Neutrophil (primary cell): Measurements from ENCODE around the gene NLRP12.

Experiments
- H3K27ac ChIP-seq: fragments of 200-600 bp; sonication (generic); 2 replicates; pipeline ENCODE4 v1.5.1; 2016; ENCODE audit warnings: mild to moderate bottlenecking, moderate library complexity
- H3K27me3 ChIP-seq: fragments of 200-600 bp; sonication (generic); 2 replicates; pipeline ENCODE4 v1.6.0; 2016; ENCODE audit warnings: mild to moderate bottlenecking
- H3K36me3 ChIP-seq: fragments of 200-600 bp; sonication (generic); 2 replicates; pipeline ENCODE4 v1.5.1; 2017
- H3K4me1 ChIP-seq, 2 experiments: fragments of 200-600 bp in 1 of 2; sonication (generic) in 1 of 2; 1 replicate in 1 of 2; 2 replicates in 1 of 2; pipeline versions ENCODE4 v1.5.1 to v1.6.1; 2013 to 2016; ENCODE audit warnings: low read depth in 1 of 2, low read length in 1 of 2, mild to moderate bottlenecking in 1 of 2, moderate library complexity in 1 of 2; ENCODE audit not compliant: control insufficient read depth in 1 of 2, insufficient read depth in 1 of 2
- H3K4me3 ChIP-seq, 2 experiments: fragments of 200-600 bp in 1 of 2; sonication (generic) in 1 of 2; 1 replicate in 1 of 2; 2 replicates in 1 of 2; pipeline ENCODE4 v1.5.1; 2013 to 2016; ENCODE audit warnings: low read depth in 1 of 2, low read length in 1 of 2, mild to moderate bottlenecking in 1 of 2, moderate library complexity in 1 of 2
- H3K9me3 ChIP-seq: fragments of 200-600 bp; sonication (generic); 2 replicates; pipeline ENCODE4 v1.5.1; 2016
- TF ChIP-seq, protein P1 (sequence below): fragments of 200-600 bp; sonication (generic); IDR thresholded peaks from 2 replicates; pipeline ENCODE4 v1.5.1; 2016; ENCODE audit warnings: antibody characterized with exemption

Gene NLRP12

DNA sequence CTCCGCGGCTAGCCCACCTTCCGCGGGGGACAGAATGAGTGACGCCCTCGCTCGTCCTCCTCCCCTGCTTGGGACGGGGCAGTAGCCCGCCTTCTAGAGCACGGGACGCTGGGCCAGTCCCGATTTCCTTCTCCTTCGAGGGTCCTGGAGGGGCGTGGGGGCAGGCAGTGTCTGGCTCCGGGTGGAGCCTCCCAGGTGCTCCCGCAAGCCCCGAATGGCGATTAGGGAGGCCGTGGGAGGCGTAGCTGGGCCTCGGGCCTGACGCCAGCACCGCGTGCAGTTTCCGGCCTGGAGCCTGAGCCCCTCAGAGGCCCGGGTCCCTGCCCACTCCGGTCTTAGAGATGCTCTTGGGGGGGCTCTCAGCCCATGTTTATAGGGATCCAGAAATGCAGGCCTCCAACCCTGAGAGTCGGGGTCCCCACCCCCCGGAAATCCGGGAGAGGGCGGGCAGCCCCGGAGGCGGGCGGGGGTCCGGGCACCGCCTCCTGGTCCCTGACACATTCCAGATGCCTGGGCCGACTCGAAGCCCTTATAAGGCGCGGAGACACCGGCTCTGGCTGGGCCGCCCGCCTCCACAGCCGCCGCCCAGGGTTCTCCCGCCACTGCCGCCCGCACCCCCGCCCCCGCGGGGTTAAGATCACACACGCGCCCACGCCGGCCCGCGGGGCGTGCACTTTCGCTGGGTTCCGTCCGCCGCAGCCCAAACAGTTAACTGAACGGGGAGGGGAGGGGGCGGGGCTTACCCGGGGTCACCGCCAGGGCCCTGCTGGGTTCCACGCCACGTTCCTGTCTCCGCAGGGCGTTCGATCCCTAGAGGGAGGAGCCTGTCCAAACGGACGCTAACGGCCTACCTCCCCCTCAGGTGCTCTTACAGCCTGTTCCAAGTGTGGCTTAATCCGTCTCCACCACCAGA is 45.0 kb upstream of the NLRP12 start:
- H3K4me1 ChIP-seq, result peaks cover 60 to 61% of the 10 kb centered on the region in 2 experiments
- peaks cover 32% of the 10 kb centered on the region for H3K36me3 ChIP-seq
- H3K4me3 ChIP-seq, result peak overlapping the region; percentile 97 to 100
- TF ChIP-seq, protein P1, sequence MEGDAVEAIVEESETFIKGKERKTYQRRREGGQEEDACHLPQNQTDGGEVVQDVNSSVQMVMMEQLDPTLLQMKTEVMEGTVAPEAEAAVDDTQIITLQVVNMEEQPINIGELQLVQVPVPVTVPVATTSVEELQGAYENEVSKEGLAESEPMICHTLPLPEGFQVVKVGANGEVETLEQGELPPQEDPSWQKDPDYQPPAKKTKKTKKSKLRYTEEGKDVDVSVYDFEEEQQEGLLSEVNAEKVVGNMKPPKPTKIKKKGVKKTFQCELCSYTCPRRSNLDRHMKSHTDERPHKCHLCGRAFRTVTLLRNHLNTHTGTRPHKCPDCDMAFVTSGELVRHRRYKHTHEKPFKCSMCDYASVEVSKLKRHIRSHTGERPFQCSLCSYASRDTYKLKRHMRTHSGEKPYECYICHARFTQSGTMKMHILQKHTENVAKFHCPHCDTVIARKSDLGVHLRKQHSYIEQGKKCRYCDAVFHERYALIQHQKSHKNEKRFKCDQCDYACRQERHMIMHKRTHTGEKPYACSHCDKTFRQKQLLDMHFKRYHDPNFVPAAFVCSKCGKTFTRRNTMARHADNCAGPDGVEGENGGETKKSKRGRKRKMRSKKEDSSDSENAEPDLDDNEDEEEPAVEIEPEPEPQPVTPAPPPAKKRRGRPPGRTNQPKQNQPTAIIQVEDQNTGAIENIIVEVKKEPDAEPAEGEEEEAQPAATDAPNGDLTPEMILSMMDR, result peak; percentile 91
- peak overlapping the region; percentile 97 for H3K27ac ChIP-seq
- no peaks in the 10 kb centered on the region for H3K9me3 ChIP-seq
- H3K27me3 ChIP-seq, result peaks cover 13% of the 10 kb centered on the region

DNA sequence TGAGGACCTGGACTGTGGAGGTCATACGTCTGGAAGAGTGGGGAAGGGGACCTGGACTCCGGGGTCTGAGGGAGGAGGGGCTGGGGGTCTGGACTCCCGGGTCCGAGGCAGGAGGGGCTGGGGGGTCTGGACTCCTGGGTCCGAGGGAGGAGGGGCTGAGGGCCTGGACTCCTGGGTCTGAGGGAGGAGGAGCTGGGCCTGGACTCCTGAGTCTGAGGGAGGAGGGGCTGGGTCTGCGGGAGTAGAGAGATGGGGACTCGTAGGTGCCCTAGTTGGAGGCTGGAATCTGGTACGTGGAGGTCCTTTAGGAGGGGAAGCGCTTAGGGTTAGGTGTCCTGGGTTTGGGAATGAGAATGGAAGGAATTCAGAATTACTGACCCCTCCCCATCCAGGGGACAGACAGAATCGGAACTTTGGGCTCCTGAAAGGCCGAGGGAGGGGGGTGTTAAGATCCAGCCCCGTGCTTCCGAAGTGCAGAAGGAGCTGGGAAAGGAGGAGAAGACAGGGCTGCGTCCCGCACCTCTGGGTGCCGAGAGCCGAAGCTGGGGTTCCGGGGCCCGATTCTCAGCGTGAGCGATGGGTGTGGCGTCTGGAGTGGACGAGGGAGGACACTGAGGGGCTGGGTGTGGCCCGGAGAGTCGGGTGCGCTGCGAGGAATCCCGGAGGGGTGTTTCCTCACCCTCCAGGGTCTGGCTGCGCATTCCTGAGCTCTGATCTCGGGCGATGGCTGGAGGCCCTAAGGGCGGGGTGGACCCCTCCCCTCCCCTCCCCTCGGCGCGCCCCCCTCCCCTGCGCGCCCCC is 44.2 kb upstream of the NLRP12 start:
- peaks cover 52 to 53% of the 10 kb centered on the region in 2 experiments for H3K4me1 ChIP-seq
- TF ChIP-seq, protein P1, result no peak

DNA sequence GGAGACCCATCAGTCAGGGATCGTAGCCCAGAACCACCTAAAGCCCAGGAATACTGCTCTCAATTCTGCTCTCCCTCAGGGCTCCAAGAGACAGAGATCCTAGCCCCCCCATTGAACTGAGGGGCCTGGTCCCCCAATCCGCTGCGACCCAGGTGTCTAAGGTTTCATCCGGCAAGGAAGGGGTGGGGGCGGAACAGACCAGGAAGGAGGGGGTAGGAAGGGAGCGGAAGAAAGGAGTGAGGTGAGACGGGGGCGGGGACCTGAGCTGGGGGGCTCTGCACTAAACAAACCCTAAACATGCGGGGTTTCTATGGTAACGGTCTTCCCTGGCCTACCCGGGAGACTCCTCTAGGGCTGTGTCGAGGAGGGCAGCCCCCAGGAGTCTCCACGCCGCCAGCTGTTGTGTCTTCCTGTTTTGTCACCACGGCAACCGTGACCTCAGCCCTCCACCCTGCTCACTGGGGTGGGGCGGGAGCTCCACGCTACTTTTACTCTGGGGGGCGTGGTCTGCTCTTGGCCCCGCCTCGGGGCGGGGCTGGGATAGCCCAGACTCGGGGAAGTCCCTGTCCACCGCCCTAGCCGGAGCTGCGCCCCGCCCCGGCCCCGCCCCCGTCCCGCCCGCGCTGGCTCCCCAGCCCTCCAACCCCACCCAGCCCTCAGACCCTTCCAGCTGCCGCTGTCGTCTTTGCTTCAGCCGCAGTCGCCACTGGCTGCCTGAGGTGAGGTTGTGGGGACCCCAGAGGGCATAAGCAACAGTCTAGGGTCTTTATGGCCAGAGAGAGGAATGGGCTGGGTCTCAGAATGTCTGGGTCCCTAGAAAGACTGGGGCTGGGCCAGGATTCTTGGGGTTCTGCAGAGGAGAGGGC is 43.3 kb upstream of the NLRP12 start, which contains the start of gene MYADM:
TSS of gene MYADM (plus strand) at position 659 of the 866 bp plus-strand sequence. CDS start 5,647 bp downstream, outside the sequence.
- H3K4me1 ChIP-seq, result peaks cover 43 to 44% of the 10 kb centered on the region in 2 experiments

More for the DNA sequence above, 44.2 kb upstream of the NLRP12 start:
- Histone ChIP-seq H3K27me3 (peaks cover 22% of the 10 kb centered on the region), H3K9me3 (no peaks in the 10 kb centered on the region), H3K4me3 (peak overlapping the region; percentile 97 to 100), H3K36me3 (peaks cover 23% of the 10 kb centered on the region), H3K27ac (peak overlapping the region; percentile 97)

DNA sequence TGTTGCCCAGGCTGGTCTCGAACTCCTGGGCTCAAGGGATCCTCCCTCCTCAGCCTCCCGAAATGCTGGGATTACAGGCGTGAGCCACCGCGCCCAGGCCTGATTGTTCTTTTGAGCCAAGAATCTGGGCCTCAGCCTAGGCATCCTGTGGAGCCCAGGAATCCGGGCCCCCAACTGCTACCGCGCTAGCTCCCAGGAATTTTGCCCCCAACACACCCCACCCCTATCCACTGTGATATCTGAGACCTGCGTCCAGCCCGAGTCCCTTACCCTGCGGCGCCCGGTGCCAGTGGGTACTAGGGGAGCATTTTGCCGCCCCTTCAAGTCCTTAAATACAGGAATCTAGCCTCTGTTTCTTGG is 42.7 kb upstream of the NLRP12 start:
- H3K4me1 ChIP-seq, result peaks cover 37 to 38% of the 10 kb centered on the region in 2 experiments

More for the DNA sequence above, 43.3 kb upstream of the NLRP12 start, which contains the start of gene MYADM:
- Histone ChIP-seq H3K36me3 (peaks cover 15% of the 10 kb centered on the region), H3K9me3 (no peaks in the 10 kb centered on the region), H3K4me3 (peak within 1 kb of the TSS; percentile 97 to 100), H3K27me3 (peaks cover 30% of the 10 kb centered on the region), H3K27ac (peak within 1 kb of the TSS; percentile 97)
- TF ChIP-seq, protein P1, result peak; percentile 63

More for the DNA sequence above, 42.7 kb upstream of the NLRP12 start:
- Histone ChIP-seq H3K27me3 (peaks cover 30% of the 10 kb centered on the region), H3K36me3 (peaks cover 9% of the 10 kb centered on the region), H3K27ac (peak overlapping the region; percentile 97), H3K4me3 (peak overlapping the region; percentile 97 to 100), H3K9me3 (no peaks in the 10 kb centered on the region)
- TF ChIP-seq, protein P1, result no peak
